Immature natural killer cell (primary cell): ENCODE measurements around the gene LIMK1. TPM values are rescaled to one million over a fixed set of nuclear protein-coding genes. Genes with fewer than 3 reads are reported as not detected.
"Not testable (repeated sequence)": the region's sequence is repeated elsewhere in the genome, so short reads cannot be mapped to it uniquely, and the experiment has no call there.

Experiments
- DNase-seq, 3 donors: peaks; one replicate each; pipeline ENCODE4 v3.0.0; 2022; ENCODE audit warnings: mixed read lengths in 1 of 3
- H3K27ac Mint-ChIP-seq, 6 donors: one replicate each; pipeline ENCODE4 v1.8.0; 2020; ENCODE audit warnings: mixed read lengths in 6 of 6, mild to moderate bottlenecking in 5 of 6, inconsistent platforms in 4 of 6, moderate library complexity in 3 of 6
- H3K27me3 Mint-ChIP-seq, 3 donors: one replicate each; pipeline ENCODE4 v1.8.0; 2020 to 2021; ENCODE audit warnings: low read depth in 3 of 3, mild to moderate bottlenecking in 3 of 3, mixed read lengths in 3 of 3, moderate library complexity in 3 of 3, inconsistent platforms in 1 of 3
- H3K36me3 Mint-ChIP-seq, 3 donors: one replicate each; pipeline ENCODE4 v1.8.0; 2020; ENCODE audit warnings: mixed read lengths in 3 of 3, inconsistent platforms in 2 of 3, mild to moderate bottlenecking in 2 of 3
- H3K4me1 Mint-ChIP-seq, 2 donors: one replicate each; pipeline ENCODE4 v1.8.0; 2020; ENCODE audit warnings: inconsistent platforms in 2 of 2, mild to moderate bottlenecking in 2 of 2, mixed read lengths in 2 of 2, moderate library complexity in 1 of 2
- H3K4me3 Mint-ChIP-seq, 5 donors: one replicate each; pipeline ENCODE4 v1.8.0; 2020; ENCODE audit warnings: mild to moderate bottlenecking in 5 of 5, mixed read lengths in 5 of 5, inconsistent platforms in 3 of 5, moderate library complexity in 3 of 5
- H3K9me3 Mint-ChIP-seq, 6 donors: one replicate each; pipeline ENCODE4 v1.8.0; 2020; ENCODE audit warnings: mild to moderate bottlenecking in 6 of 6, mixed read lengths in 6 of 6, inconsistent platforms in 4 of 6, moderate library complexity in 3 of 6
- polyA plus RNA-seq, 3 donors: library from polyadenylated mRNA; unstranded; fragments of 300-500 nt; fragmentation: Illumina TruSeq; gene quantifications; one replicate each; pipeline ENCODE4 v1.2.3, GENCODE V29; 2021

The LIMK1 gene
- 10 to 100 TPM in 2 of 3 donors, 1 to 10 TPM in 1; 8.2 to 38.1 (median 18.8) TPM for polyA plus RNA-seq

GRCh38 chr7:74083117-74083876 lies at the start of gene LIMK1:
Gene LIMK1 (plus strand): TSS chr7:74083804. CDS start chr7:74083991, 187 bp downstream.
- DNase-seq = peak; percentile 80 to 86 (median 84)
- Mint-ChIP-seq H3K4me1 (peaks cover 0 to 14% of the 10 kb centered on the region in 2 donors), H3K9me3 (no peaks in the 10 kb centered on the region), H3K27me3 (peaks cover 0 to 5% (median 2%) of the 10 kb centered on the region in 3 donors), H3K36me3 (peaks cover 0 to 5% (median 3%) of the 10 kb centered on the region in 3 donors), H3K27ac (peak within 1 kb of the TSS in 5 of 6 donors; percentile 67 to 86 (median 77)), H3K4me3 (peak within 1 kb of the TSS; percentile 75 to 86 (median 79))

- H3K27ac Mint-ChIP-seq = no peak overlapping the region
Measured at GRCh38 chr7:74037609-74038008, 46.0 kb upstream of the LIMK1 start.

DNA sequence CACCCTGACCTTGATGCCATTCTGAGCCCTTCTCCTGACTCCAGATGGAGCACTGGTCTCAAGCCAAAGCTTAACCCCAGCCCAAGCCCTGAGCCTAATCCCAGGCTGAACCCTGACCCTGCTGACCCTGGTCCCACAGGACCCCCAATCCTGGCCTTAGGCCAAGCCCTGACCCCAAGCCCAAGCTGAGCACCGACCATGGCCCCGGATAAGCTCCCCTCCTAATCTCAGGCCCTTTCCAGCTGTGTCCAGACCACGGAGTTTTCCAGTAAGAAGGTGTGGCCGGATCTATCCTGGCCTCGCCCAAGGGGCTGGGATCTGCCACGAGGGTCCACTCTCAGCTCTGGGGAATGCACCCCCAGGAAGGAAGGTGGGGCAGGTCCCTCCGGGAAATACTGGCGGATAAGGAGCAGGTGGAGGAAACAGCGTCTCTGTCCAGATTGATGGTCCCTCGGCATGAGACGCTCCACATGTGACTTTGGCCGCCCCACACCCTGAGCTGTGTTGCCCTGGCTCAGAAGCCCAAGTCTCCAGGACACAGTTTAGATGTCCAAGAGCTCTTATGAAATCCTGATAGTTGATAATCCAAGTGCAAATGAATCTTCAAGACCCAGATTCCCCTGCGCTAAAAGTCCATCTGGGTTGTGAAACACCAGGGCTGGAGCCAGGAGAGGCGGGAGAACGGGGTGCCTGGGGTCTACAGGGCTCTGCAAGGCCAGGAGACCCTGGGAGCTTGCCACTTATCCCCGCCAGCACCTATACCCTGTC lies 45.2 kb upstream of the LIMK1 start:
- Mint-ChIP-seq H3K27me3 (peaks cover 0 to 4% (median 3%) of the 10 kb centered on the region in 3 donors), H3K36me3 (no peaks in the 10 kb centered on the region), H3K9me3 (no peaks in the 10 kb centered on the region), H3K4me1 (no peaks in the 10 kb centered on the region), H3K4me3 (no peak overlapping the region), H3K27ac (peak overlapping the region in 1 of 6 donors; percentile 50)
- DNase-seq = no peak

More at GRCh38 chr7:74037609-74038008, 46.0 kb upstream of the LIMK1 start:
- DNase-seq = no peak
- Mint-ChIP-seq H3K27me3 (peaks cover 0 to 7% (median 3%) of the 10 kb centered on the region in 3 donors), H3K9me3 (no peaks in the 10 kb centered on the region), H3K36me3 (no peaks in the 10 kb centered on the region), H3K4me1 (no peaks in the 10 kb centered on the region), H3K4me3 (no peak overlapping the region)

DNA sequence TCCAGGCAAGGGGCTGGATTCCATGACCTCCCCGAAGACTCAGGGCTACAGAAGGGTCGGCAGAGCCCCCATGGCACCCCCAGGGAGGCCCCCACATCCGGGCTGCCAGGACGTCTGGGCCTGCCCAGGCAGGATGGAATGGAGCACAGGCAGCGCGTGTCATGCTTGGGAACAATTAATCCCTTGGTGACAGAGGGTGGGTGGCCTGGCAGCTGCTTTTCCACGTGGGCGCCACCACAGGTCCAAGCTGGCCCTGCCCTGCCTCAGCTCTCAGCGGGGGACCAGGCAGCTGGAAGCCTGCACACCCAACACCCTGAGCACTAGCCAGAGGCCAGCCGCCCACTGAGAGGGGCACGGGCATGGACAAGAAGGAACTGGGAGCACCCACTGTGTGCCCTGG lies 44.3 kb upstream of the LIMK1 start:
- peaks cover 0 to 4% (median 3%) of the 10 kb centered on the region in 3 donors for H3K27me3 Mint-ChIP-seq

DNA sequence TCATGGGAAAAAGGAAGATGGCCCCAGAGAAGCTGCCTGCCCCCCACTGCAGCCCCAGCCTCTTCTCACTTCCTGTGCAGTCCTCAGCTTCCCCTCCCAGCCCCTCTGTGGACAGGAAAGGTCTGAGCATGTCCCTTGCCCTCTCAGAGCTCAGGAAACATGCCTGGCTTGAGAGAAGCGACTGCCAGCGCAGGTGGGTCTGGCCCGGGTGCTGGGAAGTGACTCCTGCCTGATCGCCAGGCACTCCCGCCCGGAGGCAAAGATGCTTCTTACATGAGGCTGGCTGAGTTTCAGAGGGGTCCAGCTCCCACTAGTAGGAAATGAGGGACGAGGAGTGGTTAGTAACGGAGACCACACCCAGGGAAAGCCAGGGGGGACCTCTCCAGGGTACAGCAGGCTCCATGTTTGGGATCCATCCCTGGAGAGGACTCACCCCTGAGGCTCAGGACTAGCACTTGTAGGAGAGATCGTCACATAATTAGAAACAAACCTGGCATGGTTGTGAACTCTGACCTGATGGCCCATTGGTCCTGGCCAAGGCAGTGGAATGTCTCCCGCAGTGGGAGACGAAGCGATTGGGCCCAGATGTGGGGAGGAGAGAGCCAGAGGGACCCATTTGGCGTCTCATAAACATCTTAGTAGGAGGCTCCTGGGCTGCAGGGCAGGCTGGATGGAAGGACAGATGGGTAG lies 43.4 kb upstream of the LIMK1 start:
- no peak overlapping the region for H3K27ac Mint-ChIP-seq
- no peak overlapping the region for H3K4me3 Mint-ChIP-seq

More for the DNA sequence above, 44.3 kb upstream of the LIMK1 start:
- Mint-ChIP-seq H3K9me3 (no peaks in the 10 kb centered on the region), H3K4me3 (no peak overlapping the region), H3K4me1 (no peaks in the 10 kb centered on the region), H3K36me3 (no peaks in the 10 kb centered on the region), H3K27ac (no peak overlapping the region)
- DNase-seq = no peak

DNA sequence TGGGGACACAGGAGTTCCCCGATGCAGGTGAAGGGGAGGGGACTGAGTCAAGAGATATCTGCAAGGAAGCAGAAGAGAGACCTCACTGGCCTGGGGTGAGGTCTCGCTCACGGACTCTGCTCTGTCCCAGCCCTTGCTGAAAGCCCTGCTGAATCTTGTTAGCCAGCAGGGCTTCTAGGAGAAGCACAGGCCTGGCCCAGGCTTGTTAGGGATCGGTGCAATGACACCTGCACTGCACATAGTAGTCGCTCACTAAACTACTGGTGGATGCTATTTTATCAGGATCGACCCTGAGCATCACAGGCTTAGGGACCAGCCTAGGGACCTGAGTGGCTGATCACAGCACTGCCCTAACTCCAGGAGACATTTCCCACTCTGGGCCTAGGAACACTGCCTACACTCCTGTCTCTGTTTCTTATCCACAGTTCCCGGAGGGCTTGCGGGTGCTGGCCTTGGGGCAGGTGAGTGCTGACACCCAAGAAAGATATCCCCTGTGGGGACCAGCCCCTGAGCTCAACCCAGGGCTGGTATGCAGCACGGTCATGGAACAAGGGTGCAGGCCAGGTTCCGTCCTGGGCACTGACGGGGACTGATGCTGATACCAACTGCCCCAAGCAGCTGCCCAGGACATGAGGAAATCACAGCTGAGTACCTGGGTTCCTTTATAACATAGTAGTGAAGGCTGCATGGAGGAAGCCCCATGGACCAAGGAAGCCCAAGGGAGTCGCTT lies 42.6 kb upstream of the LIMK1 start:
- H3K4me1 Mint-ChIP-seq = no peaks in the 10 kb centered on the region
- peaks cover 0 to 3% (median 3%) of the 10 kb centered on the region in 3 donors for H3K27me3 Mint-ChIP-seq
- no peak for DNase-seq
- H3K27ac Mint-ChIP-seq = no peak overlapping the region
- H3K36me3 Mint-ChIP-seq = no peaks in the 10 kb centered on the region
- H3K4me3 Mint-ChIP-seq = no peak overlapping the region
- no peaks in the 10 kb centered on the region for H3K9me3 Mint-ChIP-seq

More for the DNA sequence above, 43.4 kb upstream of the LIMK1 start:
- no peaks in the 10 kb centered on the region for H3K36me3 Mint-ChIP-seq
- peaks cover 0 to 4% (median 4%) of the 10 kb centered on the region in 3 donors for H3K27me3 Mint-ChIP-seq
- no peaks in the 10 kb centered on the region for H3K9me3 Mint-ChIP-seq
- DNase-seq = no peak
- H3K4me1 Mint-ChIP-seq = no peaks in the 10 kb centered on the region

GRCh38 chr7:74042746-74043522 lies 40.7 kb upstream of the LIMK1 start:
- H3K4me3 Mint-ChIP-seq = no peak overlapping the region
- H3K27me3 Mint-ChIP-seq = peaks cover 0 to 1% (median 0%) of the 10 kb centered on the region in 3 donors
- H3K9me3 Mint-ChIP-seq = no peaks in the 10 kb centered on the region
- DNase-seq = no peak
- H3K4me1 Mint-ChIP-seq = no peaks in the 10 kb centered on the region
- H3K27ac Mint-ChIP-seq = no peak overlapping the region
- H3K36me3 Mint-ChIP-seq = no peaks in the 10 kb centered on the region

- Mint-ChIP-seq H3K9me3 (no peaks in the 10 kb centered on the region), H3K36me3 (no peaks in the 10 kb centered on the region), H3K27ac (no peak overlapping the region), H3K27me3 (peaks cover 0 to 1% (median 0%) of the 10 kb centered on the region in 3 donors), H3K4me1 (no peaks in the 10 kb centered on the region), H3K4me3 (no peak overlapping the region)
- DNase-seq = no peak
Measured at GRCh38 chr7:74043523-74043951, 40.1 kb upstream of the LIMK1 start.

- Mint-ChIP-seq H3K9me3 (no peaks in the 10 kb centered on the region), H3K4me3 (no peak overlapping the region), H3K4me1 (no peaks in the 10 kb centered on the region), H3K27ac (no peak overlapping the region), H3K27me3 (peaks cover 0 to 1% (median 0%) of the 10 kb centered on the region in 3 donors), H3K36me3 (no peaks in the 10 kb centered on the region)
- no peak for DNase-seq
Measured at GRCh38 chr7:74044366-74045350, 38.9 kb upstream of the LIMK1 start.

DNA sequence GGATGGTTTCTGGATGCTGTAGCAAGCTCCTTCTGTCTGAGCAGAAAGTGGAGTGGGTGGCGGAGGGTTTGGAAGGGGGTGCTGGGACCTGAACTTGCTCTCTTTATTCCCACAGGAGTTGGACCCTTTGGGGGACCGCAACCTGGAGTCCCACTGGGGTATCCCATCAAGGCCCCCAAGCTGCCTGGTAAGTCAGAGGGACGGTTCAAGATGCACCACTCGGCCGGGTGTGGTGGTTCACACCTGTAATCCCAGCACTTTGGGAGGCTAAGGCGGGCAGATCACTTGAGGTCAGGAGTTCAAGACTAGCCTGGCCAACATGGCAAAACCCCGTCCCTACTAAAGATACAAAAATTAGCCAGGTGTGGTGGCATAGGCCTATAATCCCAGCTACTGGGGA lies 37.0 kb upstream of the LIMK1 start:
- not testable (repeated sequence) for H3K36me3 Mint-ChIP-seq, H3K27me3 Mint-ChIP-seq, H3K27ac Mint-ChIP-seq, H3K9me3 Mint-ChIP-seq, H3K4me1 Mint-ChIP-seq, H3K4me3 Mint-ChIP-seq, DNase-seq

- peaks cover 0 to 1% (median 0%) of the 10 kb centered on the region in 3 donors for H3K27me3 Mint-ChIP-seq
- no peak overlapping the region for H3K27ac Mint-ChIP-seq
- H3K36me3 Mint-ChIP-seq = no peaks in the 10 kb centered on the region
- no peaks in the 10 kb centered on the region for H3K9me3 Mint-ChIP-seq
- H3K4me1 Mint-ChIP-seq = no peaks in the 10 kb centered on the region
- no peak for DNase-seq
- H3K4me3 Mint-ChIP-seq = no peak overlapping the region
Measured at GRCh38 chr7:74047804-74048380, 35.7 kb upstream of the LIMK1 start.
